ENCODE measurements around the gene MED15. TPM values are rescaled to one million over a fixed set of nuclear protein-coding genes. Genes with fewer than 3 reads are reported as not detected.
"Not testable (repeated sequence)": the region's sequence is repeated elsewhere in the genome, so short reads cannot be mapped to it uniquely, and the experiment has no call there.

MED15 gene
- total RNA-seq, 2 donors from 2014 or later: 61.4 to 62.7 TPM

- Histone ChIP-seq H3K4me3 (ENCODE audit: low read length) (no peak overlapping the region), H3K4me1 (ENCODE audit: control insufficient read depth, insufficient read depth, low read length) (no peaks in the 10 kb centered on the region), H3K9me3 (ENCODE audit: control insufficient read depth, low read length) (no peaks in the 10 kb centered on the region), H3K9ac (ENCODE audit: extremely low read depth, low read length, poor library complexity, severe bottlenecking) (no peak overlapping the region), H3K27me3 (ENCODE audit: control insufficient read depth, insufficient read depth, low read length, poor library complexity, severe bottlenecking) (no peaks in the 10 kb centered on the region), H3K36me3 (ENCODE audit: control insufficient read depth, insufficient read depth, low read length) (peaks cover 8% of the 10 kb centered on the region), H3K27ac (ENCODE audit: low read depth, low read length) (no peak overlapping the region)
- no peak overlapping the region for H3K27ac Mint-ChIP-seq
- H3K4me1 Mint-ChIP-seq: no peaks in the 10 kb centered on the region
- TF ChIP-seq CTCF (conservative IDR thresholded peaks at IDR 0.05): no peak
- DNase-seq: no peak
- H3K9me3 Mint-ChIP-seq: no peaks in the 10 kb centered on the region
- 93 to 98% methylated on average over 6 to 9 of the region's 9 CpGs for WGBS, 2 experiments (ENCODE audit: insufficient coverage in 1 of 2, insufficient read length in 1 of 2)
- peaks cover 19% of the 10 kb centered on the region for H3K36me3 Mint-ChIP-seq (ENCODE audit: low read depth)
- H3K27me3 Mint-ChIP-seq (ENCODE audit: insufficient read depth): no peaks in the 10 kb centered on the region
- no peak overlapping the region for H3K4me3 Mint-ChIP-seq
Measured at GRCh38 chr22:20471126-20471833, 36.1 kb upstream of the MED15 start.

DNA sequence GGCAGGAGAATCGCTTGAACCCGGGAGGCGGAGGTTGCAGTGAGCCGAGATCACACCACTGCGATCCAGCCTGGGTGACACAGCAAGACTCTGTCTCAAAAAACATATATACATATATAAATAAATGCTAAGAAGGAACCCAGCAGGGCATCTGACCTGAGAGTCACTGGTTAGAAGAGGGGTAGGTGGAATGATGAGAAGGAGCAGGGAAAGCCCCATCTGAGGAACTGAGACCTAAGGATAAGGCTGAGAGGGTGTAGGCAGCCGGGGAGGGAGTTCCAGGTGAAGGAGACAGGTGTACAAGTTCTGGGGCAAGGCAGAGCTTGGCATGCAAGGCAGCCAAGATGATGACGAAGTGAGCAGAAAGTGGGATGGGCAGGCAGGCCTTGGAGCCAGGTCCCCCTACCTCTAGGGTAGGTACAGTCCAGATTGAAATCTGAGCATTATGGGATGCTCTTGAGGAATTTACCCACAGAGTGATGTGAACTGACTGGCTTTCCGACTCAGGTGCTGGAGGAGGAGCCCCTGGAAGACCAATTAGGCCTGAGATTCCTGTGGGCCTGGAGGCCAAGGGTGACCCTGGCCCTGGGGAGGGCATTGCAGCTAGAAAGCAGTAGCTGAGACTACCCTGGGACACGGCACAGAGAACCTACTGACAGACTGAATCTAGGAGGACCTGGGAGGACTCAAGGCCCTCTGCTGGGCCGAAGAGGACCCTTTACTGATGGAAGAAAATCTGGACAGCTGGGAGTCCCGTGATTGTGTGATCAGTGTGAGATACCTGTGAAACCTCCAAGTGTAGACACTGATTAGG lies 34.6 kb upstream of the MED15 start:
- Mint-ChIP-seq H3K36me3 (ENCODE audit: low read depth) (peaks cover 19% of the 10 kb centered on the region), H3K27ac (no peak overlapping the region), H3K4me3 (no peak overlapping the region), H3K4me1 (no peaks in the 10 kb centered on the region), H3K27me3 (ENCODE audit: insufficient read depth) (no peaks in the 10 kb centered on the region), H3K9me3 (no peaks in the 10 kb centered on the region)
- H3K4me3 ChIP-seq (ENCODE audit: low read length): no peak overlapping the region
- H3K9me3 ChIP-seq (ENCODE audit: control insufficient read depth, low read length): no peaks in the 10 kb centered on the region
- no peak overlapping the region for H3K9ac ChIP-seq (ENCODE audit: extremely low read depth, low read length, poor library complexity, severe bottlenecking)
- H3K27ac ChIP-seq (ENCODE audit: low read depth, low read length): no peak overlapping the region
- WGBS, 2 experiments (ENCODE audit: insufficient coverage in 1 of 2, insufficient read length in 1 of 2): 94 to 97% methylated on average over 5 to 11 of the region's 11 CpGs
- no peak for DNase-seq
- TF ChIP-seq CTCF (conservative IDR thresholded peaks at IDR 0.05): peak; percentile 24
- H3K36me3 ChIP-seq (ENCODE audit: control insufficient read depth, insufficient read depth, low read length): peaks cover 8% of the 10 kb centered on the region
- H3K4me1 ChIP-seq (ENCODE audit: control insufficient read depth, insufficient read depth, low read length): no peaks in the 10 kb centered on the region
- H3K27me3 ChIP-seq (ENCODE audit: control insufficient read depth, insufficient read depth, low read length, poor library complexity, severe bottlenecking): no peaks in the 10 kb centered on the region

- H3K27me3 Mint-ChIP-seq (ENCODE audit: insufficient read depth): no peaks in the 10 kb centered on the region
- no peaks in the 10 kb centered on the region for H3K9me3 Mint-ChIP-seq
- H3K4me1 Mint-ChIP-seq: no peaks in the 10 kb centered on the region
- H3K4me3 ChIP-seq (ENCODE audit: low read length): no peak overlapping the region
- no peaks in the 10 kb centered on the region for H3K27me3 ChIP-seq (ENCODE audit: control insufficient read depth, insufficient read depth, low read length, poor library complexity, severe bottlenecking)
- H3K27ac Mint-ChIP-seq: no peak overlapping the region
- H3K27ac ChIP-seq (ENCODE audit: low read depth, low read length): no peak overlapping the region
- H3K36me3 Mint-ChIP-seq (ENCODE audit: low read depth): peaks cover 15% of the 10 kb centered on the region
- H3K9ac ChIP-seq (ENCODE audit: extremely low read depth, low read length, poor library complexity, severe bottlenecking): no peak overlapping the region
- H3K9me3 ChIP-seq (ENCODE audit: control insufficient read depth, low read length): no peaks in the 10 kb centered on the region
- H3K4me3 Mint-ChIP-seq: no peak overlapping the region
- WGBS, 2 experiments (ENCODE audit: insufficient coverage in 1 of 2, insufficient read length in 1 of 2): 92 to 95% methylated on average over 3 of the region's 4 CpGs
- no peak for DNase-seq
- H3K4me1 ChIP-seq (ENCODE audit: control insufficient read depth, insufficient read depth, low read length): no peaks in the 10 kb centered on the region
- peaks cover 8% of the 10 kb centered on the region for H3K36me3 ChIP-seq (ENCODE audit: control insufficient read depth, insufficient read depth, low read length)
- no peak for TF ChIP-seq CTCF (conservative IDR thresholded peaks at IDR 0.05)
Measured at GRCh38 chr22:20475115-20475436, 32.3 kb upstream of the MED15 start.

DNA sequence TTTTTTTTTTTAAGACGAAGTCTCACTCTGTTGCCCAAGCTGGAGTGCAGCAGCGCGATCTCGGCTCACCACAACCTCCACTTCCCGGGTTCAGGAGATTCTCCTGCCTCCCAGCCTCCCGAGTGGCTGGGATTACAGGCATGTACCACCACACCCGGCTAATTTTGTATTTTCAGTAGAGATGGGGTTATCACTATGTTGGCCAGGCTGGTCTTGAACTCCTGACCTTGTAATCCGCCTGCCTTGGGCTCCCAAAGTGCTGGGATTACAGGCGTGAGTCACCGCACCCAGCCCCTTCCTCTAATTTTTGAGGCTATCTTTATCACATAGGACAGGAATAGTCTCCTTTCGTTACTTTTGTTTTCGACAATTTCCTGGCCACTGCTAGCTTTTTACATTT lies 31.8 kb upstream of the MED15 start:
- not testable (repeated sequence) for H3K9me3 ChIP-seq (ENCODE audit: control insufficient read depth, low read length); H3K9ac ChIP-seq (ENCODE audit: extremely low read depth, low read length, poor library complexity, severe bottlenecking); H3K36me3 ChIP-seq (ENCODE audit: control insufficient read depth, insufficient read depth, low read length); H3K27ac Mint-ChIP-seq; H3K27me3 ChIP-seq (ENCODE audit: control insufficient read depth, insufficient read depth, low read length, poor library complexity, severe bottlenecking); H3K4me1 ChIP-seq (ENCODE audit: control insufficient read depth, insufficient read depth, low read length); H3K4me3 Mint-ChIP-seq; H3K27me3 Mint-ChIP-seq (ENCODE audit: insufficient read depth); H3K9me3 Mint-ChIP-seq; H3K4me1 Mint-ChIP-seq; H3K4me3 ChIP-seq (ENCODE audit: low read length); DNase-seq; H3K27ac ChIP-seq (ENCODE audit: low read depth, low read length)
- peaks cover 17% of the 10 kb centered on the region for H3K36me3 Mint-ChIP-seq (ENCODE audit: low read depth)
- 96 to 98% methylated on average over 8 to 12 of the region's 12 CpGs for WGBS, 2 experiments (ENCODE audit: insufficient coverage in 1 of 2, insufficient read length in 1 of 2)

- H3K27me3 Mint-ChIP-seq (ENCODE audit: insufficient read depth); H3K4me1 Mint-ChIP-seq; H3K4me3 ChIP-seq (ENCODE audit: low read length); H3K36me3 ChIP-seq (ENCODE audit: control insufficient read depth, insufficient read depth, low read length); H3K9me3 ChIP-seq (ENCODE audit: control insufficient read depth, low read length); H3K27me3 ChIP-seq (ENCODE audit: control insufficient read depth, insufficient read depth, low read length, poor library complexity, severe bottlenecking); H3K27ac Mint-ChIP-seq; H3K9ac ChIP-seq (ENCODE audit: extremely low read depth, low read length, poor library complexity, severe bottlenecking); H3K4me1 ChIP-seq (ENCODE audit: control insufficient read depth, insufficient read depth, low read length); H3K9me3 Mint-ChIP-seq; DNase-seq; H3K4me3 Mint-ChIP-seq; H3K27ac ChIP-seq (ENCODE audit: low read depth, low read length): not testable (repeated sequence)
- WGBS, 2 experiments (ENCODE audit: insufficient coverage in 1 of 2, insufficient read length in 1 of 2): 97% methylated on average over 6 of the region's 6 CpGs; no CpG with 5 or more reads in 1 of the 2 experiments
- peaks cover 12% of the 10 kb centered on the region for H3K36me3 Mint-ChIP-seq (ENCODE audit: low read depth)
Measured at GRCh38 chr22:20478059-20478458, 29.4 kb upstream of the MED15 start.

Measured in endodermal cell (in vitro differentiated cells).